Endothelial cell of umbilical vein (primary cell): ENCODE data around the gene SRGAP3.

Source experiments
- EZH2 ChIP-seq: IDR thresholded peaks from 2 replicates; pipeline ENCODE4 v1.6.1; 2012; ENCODE audit warnings: borderline replicate concordance, low read depth, mild to moderate bottlenecking, moderate library complexity, low read length, inconsistent platforms; ENCODE audit not compliant: severe bottlenecking
- FOS ChIP-seq: IDR thresholded peaks from 2 replicates; pipeline ENCODE4 v1.6.1; 2011; ENCODE audit warnings: mild to moderate bottlenecking, low read length, moderate library complexity, borderline replicate concordance; ENCODE audit not compliant: insufficient read depth
- GATA2 ChIP-seq: IDR thresholded peaks from 2 replicates; pipeline ENCODE4 v1.7.0; 2011; ENCODE audit warnings: low read depth, mild to moderate bottlenecking, moderate library complexity, mixed read lengths, low read length; ENCODE audit not compliant: insufficient read length, insufficient read depth
- JUN ChIP-seq: IDR thresholded peaks from 2 replicates; pipeline ENCODE4 v1.6.1; 2011; ENCODE audit warnings: borderline replicate concordance, low read depth; ENCODE audit not compliant: insufficient read length, insufficient read depth
- MAX ChIP-seq: IDR thresholded peaks from 2 replicates; pipeline ENCODE4 v1.6.1; 2011; ENCODE audit not compliant: insufficient read depth, insufficient read length
- MYC ChIP-seq: IDR thresholded peaks from one replicate; pipeline ENCODE4 v1.6.1; 2011; ENCODE audit warnings: mild to moderate bottlenecking, low read depth, low read length
- POLR2A ChIP-seq: IDR thresholded peaks from 2 replicates; pipeline ENCODE4 v1.6.1; 2012; ENCODE audit warnings: low read depth, mild to moderate bottlenecking, control low read depth, low read length
- POLR2AphosphoS5 ChIP-seq: IDR thresholded peaks from 2 replicates; pipeline ENCODE4 v1.6.1; 2012; ENCODE audit warnings: low read depth, mild to moderate bottlenecking, control low read depth, low read length, moderate library complexity; ENCODE audit not compliant: insufficient read depth
- TF ChIP-seq, protein P1 (sequence below), 2 donors: IDR thresholded peaks; 1 replicate in 1 of 2; 2 replicates in 1 of 2; pipeline ENCODE4 v1.5.1; 2011; ENCODE audit warnings: low read length in 2 of 2, mild to moderate bottlenecking in 2 of 2, moderate library complexity in 2 of 2, control low read depth in 1 of 2, inconsistent platforms in 1 of 2, low read depth in 1 of 2; ENCODE audit not compliant: insufficient read depth in 1 of 2; ENCODE audit errors: extremely low read depth in 1 of 2

DNA sequence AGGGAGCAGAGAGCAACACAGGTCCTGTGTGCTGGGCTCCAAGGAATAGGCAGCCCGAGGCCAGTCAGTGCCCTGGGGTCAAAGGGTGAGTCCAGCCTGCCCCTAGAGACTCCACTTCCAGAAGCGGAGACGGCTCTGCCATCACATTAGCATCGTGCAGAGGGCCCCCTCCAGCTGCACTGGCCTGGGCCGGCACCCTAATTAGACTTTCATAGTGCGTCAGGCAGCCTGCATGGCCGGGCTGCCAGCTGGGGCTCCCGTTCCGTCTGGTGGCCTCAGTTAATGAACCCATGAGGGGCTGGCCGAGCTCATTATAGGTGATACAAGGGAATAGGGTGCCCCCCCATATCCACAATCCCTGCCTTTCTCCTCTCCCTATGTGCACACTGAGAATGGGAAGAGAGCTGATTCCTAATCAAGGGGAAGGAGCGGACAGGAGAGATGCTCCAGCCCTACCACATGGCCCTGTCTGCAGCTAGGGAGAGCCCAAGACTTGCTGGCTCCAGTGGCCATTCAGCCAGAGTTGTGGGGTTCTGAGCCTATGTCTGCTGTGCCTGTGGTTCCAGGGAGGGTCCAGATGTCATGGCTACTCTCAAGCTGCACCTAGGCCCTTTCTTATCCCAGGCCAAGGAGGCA is 128.0 kb downstream of the SRGAP3 start:
- TF ChIP-seq, protein P1, sequence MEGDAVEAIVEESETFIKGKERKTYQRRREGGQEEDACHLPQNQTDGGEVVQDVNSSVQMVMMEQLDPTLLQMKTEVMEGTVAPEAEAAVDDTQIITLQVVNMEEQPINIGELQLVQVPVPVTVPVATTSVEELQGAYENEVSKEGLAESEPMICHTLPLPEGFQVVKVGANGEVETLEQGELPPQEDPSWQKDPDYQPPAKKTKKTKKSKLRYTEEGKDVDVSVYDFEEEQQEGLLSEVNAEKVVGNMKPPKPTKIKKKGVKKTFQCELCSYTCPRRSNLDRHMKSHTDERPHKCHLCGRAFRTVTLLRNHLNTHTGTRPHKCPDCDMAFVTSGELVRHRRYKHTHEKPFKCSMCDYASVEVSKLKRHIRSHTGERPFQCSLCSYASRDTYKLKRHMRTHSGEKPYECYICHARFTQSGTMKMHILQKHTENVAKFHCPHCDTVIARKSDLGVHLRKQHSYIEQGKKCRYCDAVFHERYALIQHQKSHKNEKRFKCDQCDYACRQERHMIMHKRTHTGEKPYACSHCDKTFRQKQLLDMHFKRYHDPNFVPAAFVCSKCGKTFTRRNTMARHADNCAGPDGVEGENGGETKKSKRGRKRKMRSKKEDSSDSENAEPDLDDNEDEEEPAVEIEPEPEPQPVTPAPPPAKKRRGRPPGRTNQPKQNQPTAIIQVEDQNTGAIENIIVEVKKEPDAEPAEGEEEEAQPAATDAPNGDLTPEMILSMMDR (IDR thresholded peaks at IDR 0.05; ENCODE audit: extremely low read depth in 1 of 2, insufficient read depth in 1 of 2, low read depth in 1 of 2, low read length in 2 of 2): no peak
- TF ChIP-seq EZH2 (no peak), POLR2A (no peak), MAX (no peak), POLR2AphosphoS5 (no peak), MYC (no peak), GATA2 (no peak), FOS (no peak), JUN (no peak)
